ENCODE results near the gene GAB2.

DNA sequence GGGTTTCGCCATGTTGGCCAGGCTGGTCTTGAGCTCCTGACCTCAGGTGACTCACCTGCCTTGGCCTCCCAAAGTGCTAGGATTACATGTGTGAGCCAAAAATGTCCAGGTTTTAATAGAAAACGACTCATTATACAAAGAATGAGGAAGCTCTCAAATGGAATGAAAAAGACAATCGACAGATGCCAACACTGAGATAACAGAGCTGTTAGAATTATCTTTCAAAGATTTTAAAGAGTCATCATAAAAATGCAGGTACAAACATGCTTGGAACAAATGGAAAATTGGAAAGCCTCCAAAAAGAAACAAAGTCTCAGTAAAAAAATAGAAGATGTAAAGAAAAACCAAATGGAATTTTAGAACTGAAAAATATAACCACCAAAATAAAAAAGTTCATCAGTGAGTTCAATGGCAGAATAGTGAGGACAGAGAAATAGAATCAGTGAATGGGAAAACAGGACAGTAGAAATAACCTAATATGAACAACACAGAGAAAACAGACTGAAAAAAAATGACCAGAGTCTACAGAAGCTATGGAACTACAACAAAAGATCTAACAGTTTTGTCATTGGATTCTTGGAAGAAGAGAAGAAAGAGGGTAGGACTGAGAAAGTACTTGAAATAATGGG lies 10.9 kb downstream of the GAB2 start:
- TF ChIP-seq, protein P1, sequence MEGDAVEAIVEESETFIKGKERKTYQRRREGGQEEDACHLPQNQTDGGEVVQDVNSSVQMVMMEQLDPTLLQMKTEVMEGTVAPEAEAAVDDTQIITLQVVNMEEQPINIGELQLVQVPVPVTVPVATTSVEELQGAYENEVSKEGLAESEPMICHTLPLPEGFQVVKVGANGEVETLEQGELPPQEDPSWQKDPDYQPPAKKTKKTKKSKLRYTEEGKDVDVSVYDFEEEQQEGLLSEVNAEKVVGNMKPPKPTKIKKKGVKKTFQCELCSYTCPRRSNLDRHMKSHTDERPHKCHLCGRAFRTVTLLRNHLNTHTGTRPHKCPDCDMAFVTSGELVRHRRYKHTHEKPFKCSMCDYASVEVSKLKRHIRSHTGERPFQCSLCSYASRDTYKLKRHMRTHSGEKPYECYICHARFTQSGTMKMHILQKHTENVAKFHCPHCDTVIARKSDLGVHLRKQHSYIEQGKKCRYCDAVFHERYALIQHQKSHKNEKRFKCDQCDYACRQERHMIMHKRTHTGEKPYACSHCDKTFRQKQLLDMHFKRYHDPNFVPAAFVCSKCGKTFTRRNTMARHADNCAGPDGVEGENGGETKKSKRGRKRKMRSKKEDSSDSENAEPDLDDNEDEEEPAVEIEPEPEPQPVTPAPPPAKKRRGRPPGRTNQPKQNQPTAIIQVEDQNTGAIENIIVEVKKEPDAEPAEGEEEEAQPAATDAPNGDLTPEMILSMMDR (IDR thresholded peaks at IDR 0.05; ENCODE audit: low read length), result no peak
- TF ChIP-seq EZH2 (IDR thresholded peaks at IDR 0.05; ENCODE audit: borderline replicate concordance, low read length), result no peak
